WERI-Rb-1 (cell line): ENCODE results near the gene GABBR2.
"Not testable (repeated sequence)": the region's sequence is repeated elsewhere in the genome, so short reads cannot be mapped to it uniquely, and the experiment has no call there.

Experiments
- DNase-seq: peaks from one replicate; pipeline ENCODE4 v3.0.0-alpha.2; 2020
- H3K27ac ChIP-seq: fragments of 250-450 bp; sonication (Bioruptor Pico); 2 replicates; pipeline ENCODE4 v1.5.1; 2020; ENCODE audit warnings: mild to moderate bottlenecking, moderate library complexity
- H3K27me3 ChIP-seq: fragments of 250-450 bp; sonication (Bioruptor Pico); 2 replicates; pipeline ENCODE4 v1.5.1; 2021; ENCODE audit warnings: mild to moderate bottlenecking, low read depth, moderate library complexity; ENCODE audit not compliant: insufficient read depth, severe bottlenecking
- H3K36me3 ChIP-seq: fragments of 250-450 bp; sonication (Bioruptor Pico); 2 replicates; pipeline ENCODE4 v1.5.1; 2020; ENCODE audit warnings: mild to moderate bottlenecking, moderate library complexity
- H3K4me3 ChIP-seq: 2 replicates; pipeline ENCODE4 v1.5.1; 2011; ENCODE audit warnings: low read depth, mild to moderate bottlenecking, control low read depth, low read length
- H3K9me3 ChIP-seq: fragments of 250-450 bp; sonication (Bioruptor Pico); 2 replicates; pipeline ENCODE4 v1.5.1; 2021; ENCODE audit warnings: mild to moderate bottlenecking, moderate library complexity; ENCODE audit not compliant: severe bottlenecking
- TF ChIP-seq, protein P1 (sequence below): IDR thresholded peaks from 2 replicates; pipeline ENCODE4 v1.5.1; 2011; ENCODE audit warnings: low read depth, mild to moderate bottlenecking, control low read depth, inconsistent platforms, low read length

The GABBR2 gene

GRCh38 chr9:98593354-98594253 lies 115.1 kb downstream of the GABBR2 start:
- TF ChIP-seq, protein P1, sequence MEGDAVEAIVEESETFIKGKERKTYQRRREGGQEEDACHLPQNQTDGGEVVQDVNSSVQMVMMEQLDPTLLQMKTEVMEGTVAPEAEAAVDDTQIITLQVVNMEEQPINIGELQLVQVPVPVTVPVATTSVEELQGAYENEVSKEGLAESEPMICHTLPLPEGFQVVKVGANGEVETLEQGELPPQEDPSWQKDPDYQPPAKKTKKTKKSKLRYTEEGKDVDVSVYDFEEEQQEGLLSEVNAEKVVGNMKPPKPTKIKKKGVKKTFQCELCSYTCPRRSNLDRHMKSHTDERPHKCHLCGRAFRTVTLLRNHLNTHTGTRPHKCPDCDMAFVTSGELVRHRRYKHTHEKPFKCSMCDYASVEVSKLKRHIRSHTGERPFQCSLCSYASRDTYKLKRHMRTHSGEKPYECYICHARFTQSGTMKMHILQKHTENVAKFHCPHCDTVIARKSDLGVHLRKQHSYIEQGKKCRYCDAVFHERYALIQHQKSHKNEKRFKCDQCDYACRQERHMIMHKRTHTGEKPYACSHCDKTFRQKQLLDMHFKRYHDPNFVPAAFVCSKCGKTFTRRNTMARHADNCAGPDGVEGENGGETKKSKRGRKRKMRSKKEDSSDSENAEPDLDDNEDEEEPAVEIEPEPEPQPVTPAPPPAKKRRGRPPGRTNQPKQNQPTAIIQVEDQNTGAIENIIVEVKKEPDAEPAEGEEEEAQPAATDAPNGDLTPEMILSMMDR: no peak
- Histone ChIP-seq H3K36me3 (no peaks in the 10 kb centered on the region), H3K27me3 (no peaks in the 10 kb centered on the region), H3K9me3 (no peaks in the 10 kb centered on the region), H3K27ac (no peak overlapping the region), H3K4me3 (no peak overlapping the region)
- no peak for DNase-seq

- H3K36me3 ChIP-seq: no peaks in the 10 kb centered on the region
- no peaks in the 10 kb centered on the region for H3K27me3 ChIP-seq
- no peak overlapping the region for H3K27ac ChIP-seq
- no peak overlapping the region for H3K4me3 ChIP-seq
- no peak for DNase-seq
- TF ChIP-seq, protein P1: no peak
- H3K9me3 ChIP-seq: no peaks in the 10 kb centered on the region
These were observed 117.0 kb downstream of the GABBR2 start for GRCh38 chr9:98591696-98592095.

DNA sequence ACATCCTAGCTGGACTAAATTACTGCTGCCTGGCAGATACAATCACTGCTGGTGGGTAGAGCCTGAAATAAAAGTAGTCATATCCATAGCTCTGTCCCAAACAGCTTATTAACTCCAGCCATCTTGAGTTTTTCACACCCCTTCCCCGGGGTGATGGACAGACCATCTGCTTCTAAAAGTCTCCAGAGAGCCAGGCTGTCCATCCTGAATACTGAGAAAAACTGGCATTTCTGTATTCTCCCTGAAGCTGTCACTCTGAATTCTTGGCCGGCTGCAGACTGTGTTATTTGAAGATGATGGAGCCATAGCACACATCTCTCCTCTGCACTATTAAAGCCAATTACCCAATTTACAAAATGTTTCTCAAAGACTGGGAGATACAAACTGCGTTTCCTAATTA lies 118.6 kb downstream of the GABBR2 start:
- H3K27me3 ChIP-seq: no peaks in the 10 kb centered on the region
- TF ChIP-seq, protein P1: no peak
- H3K27ac ChIP-seq: no peak overlapping the region
- no peak overlapping the region for H3K4me3 ChIP-seq
- H3K9me3 ChIP-seq: no peaks in the 10 kb centered on the region
- DNase-seq: no peak
- H3K36me3 ChIP-seq: no peaks in the 10 kb centered on the region

DNA sequence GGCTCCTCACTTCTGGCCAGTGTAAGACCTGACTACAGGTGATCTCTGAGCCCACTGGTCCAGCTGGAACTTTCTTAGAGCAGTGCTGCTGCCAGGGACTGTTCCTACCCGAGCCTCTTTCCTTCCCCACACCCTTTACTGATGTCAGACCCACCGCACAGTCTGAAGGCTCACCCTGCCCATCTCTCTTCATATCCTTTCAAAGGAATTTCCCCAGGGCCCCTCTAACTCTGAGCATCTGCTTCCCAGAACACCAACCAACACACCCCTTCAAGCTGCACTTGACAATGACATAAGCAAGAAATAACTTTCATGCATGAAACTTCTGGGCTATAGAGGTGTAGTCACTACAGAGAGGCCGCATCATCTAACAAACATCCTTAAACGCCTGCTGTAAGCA lies 119.6 kb downstream of the GABBR2 start:
- TF ChIP-seq, protein P1: no peak
- no peak overlapping the region for H3K4me3 ChIP-seq

DNA sequence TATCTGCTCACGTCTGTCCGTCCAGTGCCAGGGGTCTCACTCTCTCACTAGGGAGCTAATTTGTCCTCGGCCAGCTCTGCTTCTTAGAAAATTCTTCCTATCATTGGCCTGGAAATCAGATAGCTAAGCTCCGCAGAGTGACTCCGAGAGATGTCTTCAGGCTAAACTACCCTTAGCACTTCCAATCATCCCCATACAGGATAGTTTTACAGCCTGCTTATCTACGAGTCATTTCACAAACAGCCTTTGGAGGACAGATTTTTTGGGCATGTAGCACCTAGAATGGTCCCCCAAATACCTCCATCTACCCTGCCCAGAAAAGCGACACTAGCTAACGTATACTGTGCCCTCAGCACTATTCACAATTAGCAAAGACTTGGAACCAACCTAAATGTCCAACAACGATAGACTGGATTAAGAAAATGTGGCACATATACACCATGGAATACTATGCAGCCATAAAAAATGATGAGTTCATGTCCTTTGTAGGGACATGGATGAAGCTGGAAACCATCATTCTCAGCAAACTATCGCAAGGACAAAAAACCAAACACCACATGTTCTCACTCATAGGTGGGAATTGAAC lies 123.8 kb downstream of the GABBR2 start:
- H3K4me3 ChIP-seq, DNase-seq, H3K36me3 ChIP-seq, H3K27me3 ChIP-seq, H3K27ac ChIP-seq, H3K9me3 ChIP-seq: not testable (repeated sequence)

More for the DNA sequence above, 119.6 kb downstream of the GABBR2 start:
- no peaks in the 10 kb centered on the region for H3K9me3 ChIP-seq
- DNase-seq: no peak
- no peaks in the 10 kb centered on the region for H3K27me3 ChIP-seq
- no peak overlapping the region for H3K27ac ChIP-seq
- H3K36me3 ChIP-seq: no peaks in the 10 kb centered on the region

DNA sequence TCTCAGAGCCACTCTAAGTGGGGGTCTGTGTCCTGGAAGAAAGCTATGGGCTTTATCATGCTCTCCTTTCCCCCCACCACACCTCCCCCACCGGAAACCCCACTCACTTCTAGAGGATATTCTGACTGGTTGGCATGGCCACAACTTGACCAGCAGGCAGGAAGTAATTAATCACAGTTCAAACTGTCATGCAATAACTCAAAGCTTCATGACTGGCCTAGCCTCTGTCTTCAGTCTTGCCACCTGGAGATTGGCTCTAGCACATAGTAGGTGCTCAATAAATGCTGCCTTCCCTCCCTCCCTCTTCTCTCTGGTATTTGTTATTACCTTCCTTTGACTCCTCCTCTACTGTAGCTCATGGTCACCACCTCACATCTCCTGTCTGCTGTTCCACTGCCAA lies 124.7 kb downstream of the GABBR2 start:
- TF ChIP-seq, protein P1: no peak
- no peak for DNase-seq
- H3K36me3 ChIP-seq: no peaks in the 10 kb centered on the region; the same call in 1 of the 2 replicates
- peaks cover 2% of the 10 kb centered on the region for H3K9me3 ChIP-seq
- H3K4me3 ChIP-seq: no peak overlapping the region
- no peak overlapping the region for H3K27ac ChIP-seq
- H3K27me3 ChIP-seq: no peaks in the 10 kb centered on the region
